Measurements from ENCODE around the gene MDGA2.

DNA sequence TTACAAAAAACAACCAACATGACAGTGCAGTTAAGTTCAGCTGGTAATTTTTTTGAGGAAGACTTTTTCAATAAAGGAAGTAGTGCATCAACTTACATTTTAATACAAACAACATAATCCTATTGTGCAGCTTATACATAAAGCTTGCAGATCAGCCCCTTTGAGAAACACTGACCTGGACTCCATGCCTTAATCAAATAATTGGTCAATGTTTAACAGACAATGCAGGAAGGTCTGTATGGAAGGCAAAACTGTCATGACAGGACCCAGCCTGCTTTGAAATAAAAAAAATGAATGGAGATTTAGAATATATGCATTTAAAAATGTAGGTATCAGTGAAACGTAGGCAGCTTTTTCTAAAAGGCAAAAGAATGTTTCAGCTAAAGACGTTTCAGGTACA is 702.1 kb downstream of the MDGA2 start:
- no peak for TF ChIP-seq TARDBP (IDR thresholded peaks at IDR 0.05)
- TF ChIP-seq ARNT (IDR thresholded peaks at IDR 0.05), result no peak
- TF ChIP-seq FOXK2 (IDR thresholded peaks at IDR 0.05), result no peak
- no peak for TF ChIP-seq SUZ12 (IDR thresholded peaks at IDR 0.05)
- no peak for TF ChIP-seq ELF4 (IDR thresholded peaks at IDR 0.05)
- TF ChIP-seq SP1 (IDR thresholded peaks at IDR 0.05), result no peak
- no peak for TF ChIP-seq L3MBTL2 (conservative IDR thresholded peaks at IDR 0.05)
- no peak for TF ChIP-seq FOXM1 (IDR thresholded peaks at IDR 0.05; ENCODE audit: borderline replicate concordance)
- no peak for TF ChIP-seq PKNOX1 (IDR thresholded peaks at IDR 0.05)
- no peak for TF ChIP-seq BHLHE40 (IDR thresholded peaks at IDR 0.05; ENCODE audit: borderline replicate concordance)
- TF ChIP-seq NFRKB (IDR thresholded peaks at IDR 0.05), result no peak
